Effector CD4-positive, alpha-beta T cell (primary cell): ENCODE results near the gene RASIP1. TPM values are rescaled to one million over a fixed set of nuclear protein-coding genes. Genes with fewer than 3 reads are reported as not detected.
"Not testable (repeated sequence)": the region's sequence is repeated elsewhere in the genome, so short reads cannot be mapped to it uniquely, and the experiment has no call there.

Experiments used
- DNase-seq: peaks from one replicate; pipeline ENCODE4 v3.0.0-alpha.2; 2020
- total RNA-seq: gene quantifications from one replicate; lab custom pipeline; 2026; lab: John Stamatoyannopoulos, UW

The RASIP1 gene
- not detected for total RNA-seq

GRCh38 chr19:48740164-48740972 is at the start of gene RASIP1:
Gene RASIP1 (minus strand): TSS chr19:48740610. CDS start chr19:48740282, 328 bp downstream.
- no peak for DNase-seq

DNA sequence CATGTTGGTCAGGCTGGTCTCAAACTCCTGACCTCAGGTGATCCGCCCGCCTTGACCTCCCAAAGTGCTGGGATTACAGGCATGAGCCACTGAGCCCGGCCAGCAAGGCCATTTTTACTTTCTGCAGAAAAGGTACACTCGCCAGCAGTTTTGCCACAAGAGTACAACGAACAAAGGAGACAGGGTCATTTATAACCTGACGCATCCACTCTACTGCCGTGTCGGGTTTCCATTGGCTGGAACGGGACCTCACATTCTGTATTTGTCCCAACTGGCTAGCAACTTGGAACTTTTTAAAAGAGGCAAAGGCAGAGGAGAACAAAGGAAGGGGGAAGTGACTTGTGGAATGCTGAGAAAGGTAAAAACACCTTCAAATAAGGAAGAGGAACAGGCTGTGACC is 46.9 kb upstream of the RASIP1 start:
- not testable (repeated sequence) for DNase-seq

DNA sequence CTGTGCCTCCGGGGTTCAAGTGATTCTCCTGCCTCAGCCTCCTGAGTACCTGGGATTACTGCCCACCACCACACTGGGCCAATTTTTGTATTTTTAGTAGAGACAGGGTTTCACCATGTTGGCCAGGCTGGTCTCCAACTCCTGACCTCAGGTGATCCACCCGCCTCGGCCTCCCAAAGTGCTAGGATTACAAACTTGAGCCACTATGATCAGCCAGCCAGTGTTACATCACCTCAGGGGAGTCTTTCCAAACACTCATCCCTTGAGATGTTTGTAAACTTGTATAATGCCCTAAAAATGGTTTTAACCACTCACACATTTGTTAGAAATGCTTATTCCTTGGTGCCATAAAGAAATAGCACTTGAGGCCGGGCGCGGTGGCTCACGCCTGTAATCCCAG is 46.0 kb upstream of the RASIP1 start:
- DNase-seq = not testable (repeated sequence)

DNA sequence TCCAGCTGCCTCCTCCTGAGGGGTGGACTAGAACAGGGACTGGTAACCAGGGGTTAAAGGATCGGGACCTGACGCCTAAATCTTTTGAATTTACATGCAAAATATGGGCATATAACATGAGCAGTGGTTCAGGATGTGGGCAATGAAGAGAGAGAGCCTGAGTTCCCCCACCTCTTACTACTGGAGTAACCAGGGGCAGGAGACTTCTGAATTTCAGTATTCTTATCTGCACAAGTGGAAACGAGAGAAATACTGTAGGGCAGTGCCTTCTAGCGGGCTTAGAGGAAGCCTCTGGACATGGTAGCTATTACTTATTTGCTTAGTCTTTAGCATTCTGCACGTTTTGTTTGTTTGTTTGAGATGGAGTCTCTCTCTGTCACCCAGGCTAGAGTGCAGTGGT is 44.1 kb upstream of the RASIP1 start:
- no peak for DNase-seq

DNA sequence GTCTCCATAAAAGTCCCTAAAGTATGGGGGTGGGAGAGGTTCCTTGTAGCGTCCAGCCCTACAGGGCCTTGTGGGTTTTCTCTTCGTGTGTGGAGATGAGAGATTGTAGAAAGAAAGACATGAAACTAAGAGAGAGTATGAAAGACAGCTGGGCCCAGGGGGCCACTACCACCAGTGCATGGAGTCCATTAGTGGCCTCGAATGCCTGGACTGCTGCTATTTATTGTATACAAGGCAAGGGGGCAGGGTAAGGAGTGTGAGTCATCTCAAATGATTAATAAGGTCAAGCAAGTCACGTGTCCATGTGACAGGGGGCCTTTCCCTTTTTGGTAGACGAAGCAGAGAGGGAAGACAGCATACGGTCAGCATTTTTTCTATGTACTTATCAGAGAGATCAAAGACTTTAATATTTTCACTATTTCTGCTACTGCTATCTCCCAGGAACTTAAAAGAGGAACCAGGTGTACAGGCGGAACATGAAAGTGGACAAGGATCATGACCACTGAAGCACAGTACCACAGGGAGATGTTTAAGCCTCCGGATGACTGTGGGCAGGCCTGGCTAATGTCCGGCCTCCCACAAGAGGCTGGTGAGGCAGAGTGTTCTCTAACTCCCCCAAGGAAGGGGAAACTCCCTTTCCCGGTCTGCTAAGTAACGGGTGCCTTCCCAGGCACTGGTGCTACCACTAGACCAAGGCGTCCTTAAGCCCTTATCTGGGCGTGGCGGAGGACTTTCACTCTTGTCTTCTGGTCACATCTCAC is 40.4 kb upstream of the RASIP1 start:
- DNase-seq = no peak

GRCh38 chr19:48779636-48780035 is 39.2 kb upstream of the RASIP1 start:
- DNase-seq = no peak

GRCh38 chr19:48777720-48778119 is 37.3 kb upstream of the RASIP1 start:
- DNase-seq = no peak

DNA sequence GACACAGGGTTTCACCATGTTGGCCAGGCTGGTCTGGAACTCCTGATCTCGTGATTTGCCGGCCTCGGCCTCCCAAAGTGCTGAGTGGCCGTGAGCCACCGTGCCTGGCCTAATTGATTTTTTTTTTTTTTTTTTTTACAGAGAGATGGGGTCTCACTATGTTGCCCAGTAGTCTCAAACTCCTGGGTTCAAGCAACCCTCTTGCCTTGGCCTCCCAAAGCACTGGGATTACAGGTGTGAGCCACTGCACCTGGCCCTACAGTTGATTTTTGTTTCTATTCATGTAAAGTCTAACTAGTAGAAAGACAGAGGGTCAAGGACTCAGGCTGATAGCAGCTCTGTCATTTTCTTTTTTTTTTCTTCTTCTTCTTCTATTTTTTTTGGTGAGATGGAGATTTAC is 36.7 kb upstream of the RASIP1 start:
- DNase-seq = no peak

DNA sequence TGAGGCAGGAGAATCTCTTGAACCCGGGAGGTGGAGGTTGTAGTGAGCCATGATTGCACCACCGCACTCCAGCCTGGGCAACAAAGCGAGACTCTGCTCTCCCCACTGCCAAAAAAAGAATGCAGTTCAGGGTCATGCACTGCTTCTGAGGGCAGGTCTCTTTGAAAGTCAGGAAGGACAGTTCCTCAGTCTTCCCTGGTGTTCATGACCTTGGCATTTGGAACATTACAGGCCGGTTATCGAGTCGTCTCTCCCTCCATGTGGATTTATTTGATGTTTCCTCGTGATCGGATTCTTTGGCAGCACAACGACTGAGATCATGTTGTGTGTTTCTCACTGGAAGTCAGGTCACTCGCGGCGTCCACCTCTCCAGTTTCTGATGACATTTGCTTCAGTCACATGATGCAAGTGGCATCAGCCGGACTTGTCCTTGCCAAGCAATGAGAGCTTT is 32.1 kb upstream of the RASIP1 start:
- DNase-seq = no peak

DNA sequence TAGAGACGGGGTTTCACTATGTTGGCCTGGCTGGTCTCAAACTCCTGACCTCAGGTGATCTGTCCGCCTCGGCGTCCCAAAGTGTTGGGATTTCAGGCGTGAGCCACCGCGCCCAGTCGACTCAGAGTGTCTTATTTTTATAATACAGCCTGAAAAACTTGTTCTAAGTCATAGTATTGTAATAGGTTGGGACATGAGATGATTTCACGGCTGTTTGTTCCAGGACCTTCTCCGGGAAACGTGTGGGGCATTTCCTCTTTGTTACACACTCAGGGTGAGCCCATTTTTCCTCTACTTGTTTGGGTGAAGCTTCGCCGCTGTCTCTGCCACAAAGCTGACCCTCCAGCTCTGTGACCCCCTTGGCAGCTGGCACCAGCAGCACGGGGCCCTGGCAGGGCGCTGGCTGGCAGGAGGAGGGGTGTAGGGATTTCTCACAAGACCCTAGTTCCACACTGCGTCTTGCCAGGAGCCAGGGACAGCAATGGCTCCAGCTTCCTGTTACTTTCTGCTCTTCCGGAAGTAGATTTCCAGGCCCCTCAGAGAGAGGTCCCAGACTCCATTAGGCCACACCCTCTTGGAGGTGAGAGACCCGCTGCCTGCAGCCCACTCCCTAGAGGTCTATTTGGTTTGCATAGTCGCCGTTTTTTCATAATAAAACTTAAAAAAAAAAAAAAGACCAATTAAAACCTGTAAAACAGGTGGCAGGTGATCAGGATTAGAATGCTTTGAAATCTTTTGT is 30.5 kb upstream of the RASIP1 start:
- no peak for DNase-seq

- DNase-seq = no peak
Measured at GRCh38 chr19:48770266-48770665, 29.9 kb upstream of the RASIP1 start.

- no peak for DNase-seq
Measured at GRCh38 chr19:48768994-48769713, 28.7 kb upstream of the RASIP1 start.

- not testable (repeated sequence) for DNase-seq
Measured at GRCh38 chr19:48768171-48768753, 27.9 kb upstream of the RASIP1 start.

DNA sequence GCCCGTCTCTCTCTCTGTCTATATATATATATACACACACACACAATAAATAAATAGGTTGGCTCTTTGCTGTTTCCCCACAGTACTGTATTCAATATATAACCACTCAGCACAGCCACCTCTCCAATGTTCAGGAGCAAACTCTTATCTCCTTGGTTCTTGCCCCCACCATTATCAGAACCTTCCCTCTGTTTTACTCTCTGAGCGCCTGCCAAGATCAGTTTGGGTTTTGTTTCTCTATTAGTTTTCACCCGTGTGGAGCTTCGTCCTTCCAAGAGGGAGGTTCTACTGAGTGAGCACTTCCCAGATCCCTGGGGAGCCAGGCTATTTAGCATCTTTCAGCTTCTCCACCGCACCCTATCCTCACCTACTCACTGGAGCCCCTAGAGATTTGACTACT is 25.4 kb upstream of the RASIP1 start:
- DNase-seq = not testable (repeated sequence)

GRCh38 chr19:48760504-48761205 is 20.2 kb upstream of the RASIP1 start:
- DNase-seq = no peak

GRCh38 chr19:48757741-48758144 is 17.3 kb upstream of the RASIP1 start:
- no peak for DNase-seq

- no peak for DNase-seq
Measured at GRCh38 chr19:48757089-48757675, 16.8 kb upstream of the RASIP1 start.

GRCh38 chr19:48756686-48757085 is 16.3 kb upstream of the RASIP1 start:
- no peak for DNase-seq

DNA sequence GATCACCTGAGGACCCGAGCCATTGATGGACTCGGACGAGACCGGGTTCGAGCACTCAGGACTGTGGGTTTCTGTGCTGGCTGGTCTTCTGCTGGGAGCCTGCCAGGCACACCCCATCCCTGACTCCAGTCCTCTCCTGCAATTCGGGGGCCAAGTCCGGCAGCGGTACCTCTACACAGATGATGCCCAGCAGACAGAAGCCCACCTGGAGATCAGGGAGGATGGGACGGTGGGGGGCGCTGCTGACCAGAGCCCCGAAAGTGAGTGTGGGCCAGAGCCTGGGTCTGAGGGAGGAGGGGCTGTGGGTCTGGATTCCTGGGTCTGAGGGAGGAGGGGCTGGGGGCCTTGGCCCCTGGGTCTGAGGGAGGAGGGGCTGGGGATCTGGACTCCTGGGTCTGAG is 15.8 kb upstream of the RASIP1 start:
- no peak for DNase-seq

GRCh38 chr19:48755787-48756186 is 15.4 kb upstream of the RASIP1 start:
- no peak for DNase-seq

GRCh38 chr19:48755084-48755641 is 14.8 kb upstream of the RASIP1 start, which contains the start of gene FGF21:
Gene FGF21 (plus strand): TSS chr19:48755524. CDS start chr19:48756237, 713 bp downstream.
- no peak for DNase-seq
